GM21367 (cell line): ENCODE results near the gene ASB10.

Source experiments
- ATAC-seq: cut with Tn5 transposase; IDR thresholded peaks from one replicate; pipeline ENCODE4 v1.9.1; 2021; ENCODE audit not compliant: unreplicated experiment

Gene ASB10

DNA sequence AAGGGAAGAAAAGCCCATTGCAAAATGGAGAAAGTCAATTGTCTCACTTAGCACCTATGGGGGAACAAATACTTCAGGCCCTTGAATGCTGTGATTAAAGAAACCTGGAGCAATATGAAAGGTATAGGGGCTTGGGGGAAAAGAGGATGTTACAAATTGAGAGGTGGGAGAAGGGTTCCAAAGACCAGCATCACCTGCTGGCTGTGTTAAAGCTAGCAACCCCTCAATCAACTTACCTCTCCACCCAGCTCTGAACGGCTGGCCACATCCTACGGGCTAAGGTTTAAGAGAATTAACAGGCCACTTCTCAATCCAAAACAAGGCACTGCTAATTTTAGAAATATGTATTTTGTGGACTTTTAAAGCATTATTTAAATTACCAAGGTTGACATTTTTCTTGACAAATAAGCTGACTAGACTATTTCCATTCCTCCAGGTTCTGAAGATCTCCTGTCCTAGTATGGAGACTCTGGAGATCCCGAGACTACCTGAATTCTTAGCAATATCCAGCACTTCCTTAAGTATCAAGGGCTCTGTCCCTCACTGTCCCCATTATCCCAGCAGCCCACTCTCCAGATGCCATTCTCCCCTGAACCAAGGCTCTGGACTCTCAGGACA lies 24.2 kb upstream of the ASB10 start:
- no peak for ATAC-seq

GRCh38 chr7:151210087-151210854 lies 23.2 kb upstream of the ASB10 start, which contains the start of gene H2BK1:
TSS of gene H2BK1 (minus strand) at chr7:151210488. CDS start at chr7:151210318, 170 bp downstream.
- no peak for ATAC-seq

GRCh38 chr7:151209588-151209987 lies 22.5 kb upstream of the ASB10 start:
- ATAC-seq: no peak

GRCh38 chr7:151208253-151208862 lies 21.3 kb upstream of the ASB10 start:
- ATAC-seq: no peak

- ATAC-seq: no peak
Observed at GRCh38 chr7:151207804-151208203, 20.8 kb upstream of the ASB10 start.

DNA sequence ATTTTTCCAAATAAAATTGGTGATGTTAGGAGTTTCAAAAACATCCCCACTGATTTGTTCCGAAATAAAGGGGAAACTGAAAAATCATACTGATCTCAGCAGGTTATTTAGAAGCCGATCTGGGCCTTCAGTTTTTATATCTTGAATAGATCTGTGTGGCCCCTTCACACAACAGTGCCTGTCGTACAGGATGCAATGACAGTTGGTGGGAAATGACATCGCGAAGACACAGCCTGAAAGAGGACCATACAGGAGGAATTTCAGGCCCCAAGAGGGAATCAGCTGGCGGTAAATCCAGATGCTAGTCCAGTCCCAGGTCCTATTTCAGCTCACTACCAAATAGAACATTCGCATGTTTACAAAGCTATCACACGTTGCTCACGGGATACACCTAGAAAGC lies 20.3 kb upstream of the ASB10 start:
- no peak for ATAC-seq

DNA sequence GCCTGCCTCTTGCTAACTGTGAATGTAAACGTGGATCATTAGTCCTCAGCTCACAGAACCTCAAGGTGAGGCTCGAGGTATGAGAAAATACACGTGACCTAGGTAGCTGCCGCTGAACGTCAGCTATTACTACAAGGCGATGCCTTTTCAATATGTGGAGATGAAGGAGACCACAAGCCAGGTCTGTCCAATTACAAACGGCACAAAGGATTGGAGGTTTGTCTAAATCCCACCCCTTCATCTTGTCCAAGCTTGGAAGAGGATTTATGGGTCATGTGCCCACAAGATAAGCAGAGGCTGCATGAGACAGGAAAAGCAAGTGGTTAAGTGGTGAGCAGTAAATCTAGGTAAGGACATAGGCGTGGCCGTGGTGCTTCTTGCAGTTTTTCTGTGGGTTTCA lies 19.9 kb upstream of the ASB10 start:
- ATAC-seq: no peak

DNA sequence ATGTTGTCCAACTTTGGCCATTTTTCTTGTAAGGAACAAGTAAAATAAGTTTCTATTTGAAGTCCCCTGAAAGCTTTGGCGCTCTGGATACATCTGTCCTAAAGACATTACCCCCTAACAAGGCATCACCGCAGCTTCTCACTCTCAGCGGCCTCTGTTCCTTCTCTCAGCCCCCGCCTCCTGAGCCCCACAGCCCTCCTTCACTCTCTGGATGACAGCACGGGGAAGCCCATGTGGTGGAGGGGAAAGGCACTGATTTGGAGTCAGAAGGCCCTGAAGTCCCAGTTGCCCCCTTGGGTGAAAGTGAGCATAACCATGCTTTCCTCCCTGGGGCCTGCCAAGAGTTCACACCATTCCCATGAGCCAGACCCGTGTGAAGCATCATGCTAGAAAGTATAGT lies 18.7 kb upstream of the ASB10 start:
- ATAC-seq: no peak

DNA sequence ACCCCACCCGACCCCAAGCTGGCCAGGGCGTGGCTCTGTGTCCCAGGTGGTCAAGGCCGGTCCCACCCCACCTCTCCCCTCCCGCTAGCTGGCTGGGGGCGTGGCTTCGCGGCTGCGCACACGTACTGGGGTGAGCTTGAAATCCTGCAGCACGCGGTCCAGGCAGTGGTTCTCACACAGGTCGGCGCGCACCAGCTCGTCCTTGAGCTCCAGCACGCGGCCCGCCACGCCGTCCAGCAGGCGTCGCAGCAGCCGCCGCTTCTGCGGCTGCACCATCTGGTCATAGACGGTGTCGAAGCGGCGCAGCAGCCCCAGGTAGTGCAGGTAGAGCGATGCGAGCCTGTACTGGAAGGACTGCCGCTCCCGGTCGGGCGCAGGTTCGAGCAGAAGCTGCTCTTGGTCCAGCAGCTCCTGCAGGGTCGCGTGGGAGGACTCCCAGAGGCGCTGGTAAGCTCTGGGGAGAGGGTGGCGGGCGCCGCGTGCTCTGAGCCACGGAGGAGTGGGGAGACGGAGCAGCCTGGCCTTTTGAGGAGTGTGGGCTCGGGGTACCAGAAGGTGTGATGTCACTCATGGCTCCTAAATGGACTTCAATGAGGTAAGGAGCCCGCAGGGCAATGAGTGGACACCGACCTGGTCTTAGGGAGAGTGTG lies 17.5 kb upstream of the ASB10 start:
- no peak for ATAC-seq

GRCh38 chr7:151202836-151203235 lies 15.8 kb upstream of the ASB10 start:
- no peak for ATAC-seq

DNA sequence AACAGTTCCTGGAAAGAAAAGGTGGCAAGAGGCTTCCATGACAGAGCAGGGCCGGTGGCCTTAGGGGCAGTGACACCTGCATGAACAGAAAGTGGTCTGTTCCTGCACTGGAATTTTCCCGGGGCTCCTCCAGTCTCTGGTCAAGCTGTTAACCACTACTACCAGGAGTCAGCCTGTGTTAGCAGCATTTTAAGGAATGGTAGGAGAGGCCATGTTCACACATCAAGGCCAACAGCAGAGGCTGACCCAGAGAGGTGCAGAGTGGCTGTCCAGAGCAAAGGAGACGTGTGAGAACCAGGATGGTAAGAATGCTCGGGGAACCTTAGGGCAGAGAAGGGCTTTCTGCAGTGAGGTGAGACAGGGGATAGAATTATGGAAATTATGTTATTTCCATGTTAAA lies 14.7 kb upstream of the ASB10 start:
- no peak for ATAC-seq

DNA sequence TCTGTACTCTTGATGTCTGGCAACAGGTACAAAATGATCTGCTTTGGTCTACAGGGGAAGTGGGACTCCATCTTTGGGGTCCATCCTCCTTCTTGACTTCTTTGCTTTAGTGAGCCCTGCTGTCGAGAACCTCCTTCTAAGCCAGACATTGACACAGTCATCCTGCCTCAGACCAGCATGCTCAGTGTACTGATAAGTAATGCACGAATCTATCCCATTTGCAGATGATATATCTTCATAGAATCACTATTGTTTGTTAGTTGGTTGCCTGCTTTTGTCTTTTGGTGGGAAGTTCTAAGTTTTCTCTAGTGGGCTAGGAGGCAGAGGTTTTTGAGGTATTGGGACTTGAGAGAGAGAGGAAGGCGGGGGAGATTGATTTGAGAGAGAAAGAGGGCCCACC lies 14.3 kb upstream of the ASB10 start:
- no peak for ATAC-seq

DNA sequence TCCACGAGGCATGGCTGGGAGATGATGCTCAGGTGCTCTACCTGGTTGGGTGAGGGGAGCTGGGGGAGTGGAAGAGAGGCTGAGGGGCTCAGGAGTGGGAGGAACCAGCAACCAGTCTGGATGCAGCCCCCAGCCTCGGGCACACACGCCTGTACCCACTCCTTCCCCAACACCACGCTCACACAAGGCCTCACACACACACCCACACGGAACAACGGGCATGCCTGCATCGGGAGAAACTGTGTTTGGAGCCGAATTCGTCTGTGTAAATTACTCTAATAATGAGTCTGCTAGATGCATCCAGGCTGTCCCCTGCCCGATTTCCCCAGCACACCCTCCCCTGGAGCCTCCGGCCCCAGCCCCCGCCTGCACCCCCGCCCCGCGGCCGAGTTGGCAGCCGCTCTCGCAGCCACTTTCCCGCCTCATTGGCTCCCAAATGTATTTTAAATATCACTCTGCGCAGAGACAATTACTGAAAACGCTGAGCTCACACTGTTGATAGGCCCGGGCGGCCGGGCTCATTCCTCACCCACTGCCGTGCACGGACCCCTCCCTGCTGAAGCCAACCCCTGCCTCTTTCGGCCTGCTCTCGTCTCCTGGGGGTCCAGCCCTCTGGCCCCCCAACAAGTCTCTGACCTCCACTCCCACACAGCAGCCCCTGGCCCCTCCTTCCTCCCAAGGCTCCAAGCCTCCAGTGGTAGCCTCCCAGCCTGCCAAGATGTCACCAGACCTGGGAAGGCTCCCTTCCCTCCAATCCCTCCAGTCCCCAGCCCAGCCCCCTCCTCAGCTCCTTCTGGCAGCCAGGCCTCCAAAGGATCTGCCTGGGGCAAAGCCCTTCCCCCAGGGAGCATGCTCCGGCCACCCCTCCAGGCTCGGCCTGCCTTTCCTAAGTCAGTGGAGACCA lies 12.1 kb upstream of the ASB10 start:
- no peak for ATAC-seq

DNA sequence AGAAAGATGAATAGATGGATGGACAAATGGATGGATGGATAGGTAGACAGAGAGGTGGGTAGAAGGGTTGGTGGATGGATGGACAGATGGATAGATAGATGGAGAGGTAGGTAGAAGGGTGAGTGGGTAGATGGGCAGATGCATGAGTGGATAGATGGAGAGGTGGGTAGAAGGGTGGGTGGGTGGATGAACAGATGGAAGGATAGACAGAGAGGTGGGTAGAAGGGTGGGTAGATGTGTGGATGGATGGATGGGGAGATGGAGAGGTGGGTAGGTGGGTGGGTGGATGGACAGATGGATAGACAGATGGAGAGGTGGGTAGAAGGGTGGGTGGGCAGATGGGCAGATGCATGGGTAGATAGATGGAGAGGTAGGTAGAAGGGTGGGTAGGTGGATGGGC lies 10.9 kb upstream of the ASB10 start:
- ATAC-seq: no peak

- ATAC-seq: no peak
Observed at GRCh38 chr7:151195616-151196450, 8.8 kb upstream of the ASB10 start.

DNA sequence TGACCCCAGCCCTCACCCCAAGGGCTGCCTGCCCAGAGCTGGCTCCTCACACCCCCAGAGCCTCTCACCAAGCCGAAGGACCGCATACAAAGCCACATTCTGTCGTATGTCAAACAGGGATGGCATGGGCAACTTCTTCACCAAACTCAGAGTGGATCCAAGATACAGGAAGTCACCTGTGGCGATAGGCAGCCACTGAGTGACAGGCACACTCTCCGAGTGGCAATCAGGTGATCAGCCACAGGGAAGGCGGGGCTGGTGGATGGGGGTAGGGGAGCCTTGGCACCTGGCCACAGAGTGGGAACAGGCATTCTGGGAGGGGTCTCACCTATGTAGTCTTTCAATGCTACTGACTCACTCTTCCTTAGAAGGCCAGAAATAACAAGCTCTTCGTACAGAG lies 7.1 kb upstream of the ASB10 start:
- no peak for ATAC-seq

DNA sequence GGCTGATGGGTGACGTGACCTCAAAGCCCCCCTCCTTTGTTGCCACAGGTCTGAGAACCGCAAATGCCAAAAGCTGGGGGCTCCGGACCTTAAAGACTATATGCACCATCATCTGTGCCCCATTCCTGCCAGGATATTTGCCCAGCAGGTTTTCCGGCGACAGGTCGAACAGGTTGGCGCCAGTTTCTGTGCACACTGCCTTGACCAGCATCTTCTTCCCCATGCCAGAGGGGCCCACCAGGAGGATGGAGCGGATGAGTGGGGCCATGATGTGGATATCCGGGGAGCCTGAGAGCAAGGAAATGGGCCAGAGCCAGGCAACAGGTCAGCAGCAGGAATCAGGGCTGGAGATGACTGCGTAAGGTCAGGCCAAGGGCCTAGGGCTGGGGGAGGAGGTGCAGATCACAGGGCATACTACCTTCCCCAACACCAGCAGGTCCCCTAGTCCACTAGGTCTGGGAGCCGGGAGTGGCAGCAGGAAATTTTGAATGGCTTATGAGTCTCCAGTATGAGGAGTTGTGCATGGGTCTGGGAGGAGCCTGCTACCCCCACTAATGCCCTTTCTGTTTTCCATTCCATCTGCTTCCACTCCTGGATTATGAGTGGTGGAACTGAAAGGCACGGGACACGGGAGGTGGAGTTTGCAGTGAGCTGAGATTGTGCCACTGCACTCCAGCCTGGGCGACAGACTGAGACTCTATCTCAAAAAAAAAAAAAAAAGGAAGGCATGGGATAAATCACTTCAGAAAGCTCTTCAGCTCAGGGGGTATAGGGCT lies 6.3 kb upstream of the ASB10 start:
- no peak for ATAC-seq

DNA sequence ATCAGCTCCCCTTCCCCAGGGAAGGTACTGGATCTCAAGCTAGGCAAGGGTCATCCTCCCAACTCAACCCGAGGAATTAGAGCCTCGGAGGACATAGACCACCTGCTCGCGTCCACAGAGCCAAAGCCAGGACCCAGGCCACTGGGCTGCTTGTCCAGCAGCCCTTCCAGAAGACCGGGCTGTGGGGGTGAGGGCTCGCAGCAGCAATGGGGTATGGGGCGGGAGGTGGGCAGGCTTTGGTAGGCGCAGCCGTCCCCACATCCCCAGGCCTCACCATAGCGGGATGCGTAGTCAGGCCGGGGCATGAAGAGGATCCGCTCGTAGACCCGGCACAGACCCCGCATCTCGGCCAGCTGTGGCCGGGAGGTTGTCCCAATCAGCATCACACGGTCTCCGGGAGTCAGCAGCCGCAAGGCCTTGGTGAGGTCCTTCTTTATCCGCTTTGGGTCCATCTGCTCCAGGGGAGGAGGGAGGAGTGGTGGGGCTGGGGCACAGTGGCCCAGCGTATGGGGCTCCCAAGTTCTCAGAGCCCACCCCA lies 5.0 kb upstream of the ASB10 start:
- ATAC-seq: no peak

GRCh38 chr7:151191544-151191943 lies 4.5 kb upstream of the ASB10 start:
- no peak for ATAC-seq
